HL-60/S4 (cell line): Measurements from ENCODE around the gene RNF141.

Experiments used
- in situ Hi-C: fragments of 300-500 bp; cut with MboI; formaldehyde crosslinking; loops from 2 replicates; pipeline ENCODE4 v1.14.3; 2022; ENCODE audit warnings: low sequenced_read_pairs

RNF141 gene

DNA sequence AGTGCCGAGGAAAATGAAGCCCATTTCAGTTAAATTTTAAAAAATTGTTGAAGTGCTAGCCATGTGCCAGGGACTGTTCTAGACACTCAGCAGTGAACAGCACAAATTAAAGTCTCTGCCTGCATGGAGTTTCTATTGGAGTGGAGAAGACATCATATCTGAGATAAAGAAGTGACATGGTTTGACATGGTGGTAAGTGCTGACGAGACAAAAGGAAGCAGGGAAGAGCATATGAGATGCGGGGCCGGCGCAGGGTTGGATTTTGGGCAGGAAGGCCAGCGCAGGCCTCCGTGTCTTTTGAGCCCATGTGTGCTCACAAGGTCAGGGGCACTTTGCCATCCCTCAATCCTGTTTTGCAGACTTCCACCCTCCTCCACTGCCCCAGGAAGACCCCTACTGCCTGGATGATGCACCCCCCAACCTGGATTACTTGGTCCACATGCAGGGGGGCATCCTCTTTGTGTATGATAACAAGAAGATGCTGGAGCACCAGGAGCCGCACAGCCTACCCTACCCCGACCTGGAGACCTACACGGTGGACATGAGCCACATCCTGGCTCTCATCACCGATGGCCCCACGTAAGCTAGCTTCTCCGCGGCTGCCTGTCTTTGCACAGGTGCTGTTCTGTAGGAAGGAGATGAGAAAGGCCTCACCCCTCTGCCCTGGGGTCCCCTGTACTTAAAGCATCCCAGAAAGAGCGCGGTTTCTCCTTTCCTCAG is 56.4 kb downstream of the RNF141 start:
- in situ Hi-C loops = no loop called here

DNA sequence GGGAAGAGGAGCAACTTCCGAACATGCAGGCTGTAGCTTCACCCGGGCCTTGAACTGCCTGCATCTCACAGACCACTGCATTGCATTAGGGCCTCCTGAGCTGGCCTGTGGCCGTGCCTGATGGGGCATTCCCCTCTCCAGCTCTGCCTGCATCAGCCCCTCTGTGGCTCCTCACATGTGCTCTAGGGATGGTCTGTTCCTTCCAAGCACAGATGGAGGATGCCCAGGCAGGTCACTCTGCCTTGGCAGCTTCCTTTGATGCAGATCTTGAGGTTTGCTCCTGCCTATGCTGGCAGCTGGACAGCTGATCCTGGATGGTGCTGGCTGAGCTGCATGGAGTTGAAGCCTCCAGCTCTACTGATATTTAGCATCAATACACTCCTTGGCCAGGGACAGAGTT is 57.4 kb downstream of the RNF141 start:
- in situ Hi-C loops = no loop called here

- in situ Hi-C loops = no loop called here
These were observed 57.8 kb downstream of the RNF141 start for GRCh38 chr11:10483174-10483573.

- in situ Hi-C loops = no loop called here
These were observed 59.2 kb downstream of the RNF141 start for GRCh38 chr11:10481560-10482349.

GRCh38 chr11:10480760-10481159 is 60.2 kb downstream of the RNF141 start:
- in situ Hi-C loops = no loop called here

DNA sequence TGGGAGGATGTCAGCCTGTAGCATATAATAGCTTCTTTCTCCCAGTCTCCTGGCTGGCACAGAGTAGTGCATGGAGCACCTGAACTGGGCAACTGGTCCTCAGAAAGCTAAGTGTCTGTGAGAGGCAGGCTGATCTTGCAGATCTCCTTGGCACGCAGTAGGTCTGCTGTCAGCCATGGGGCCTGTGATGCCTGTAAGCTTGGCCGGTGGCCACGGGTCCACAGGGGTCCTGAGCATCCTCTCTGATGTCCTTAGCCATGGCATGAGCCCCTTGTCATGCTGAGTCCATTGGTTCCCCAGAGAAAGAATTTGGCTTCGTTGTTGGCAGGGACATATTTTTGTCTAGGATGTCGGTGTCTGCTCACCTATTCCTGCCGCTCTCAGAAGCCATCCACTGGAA is 61.0 kb downstream of the RNF141 start:
- in situ Hi-C loops = no loop called here

DNA sequence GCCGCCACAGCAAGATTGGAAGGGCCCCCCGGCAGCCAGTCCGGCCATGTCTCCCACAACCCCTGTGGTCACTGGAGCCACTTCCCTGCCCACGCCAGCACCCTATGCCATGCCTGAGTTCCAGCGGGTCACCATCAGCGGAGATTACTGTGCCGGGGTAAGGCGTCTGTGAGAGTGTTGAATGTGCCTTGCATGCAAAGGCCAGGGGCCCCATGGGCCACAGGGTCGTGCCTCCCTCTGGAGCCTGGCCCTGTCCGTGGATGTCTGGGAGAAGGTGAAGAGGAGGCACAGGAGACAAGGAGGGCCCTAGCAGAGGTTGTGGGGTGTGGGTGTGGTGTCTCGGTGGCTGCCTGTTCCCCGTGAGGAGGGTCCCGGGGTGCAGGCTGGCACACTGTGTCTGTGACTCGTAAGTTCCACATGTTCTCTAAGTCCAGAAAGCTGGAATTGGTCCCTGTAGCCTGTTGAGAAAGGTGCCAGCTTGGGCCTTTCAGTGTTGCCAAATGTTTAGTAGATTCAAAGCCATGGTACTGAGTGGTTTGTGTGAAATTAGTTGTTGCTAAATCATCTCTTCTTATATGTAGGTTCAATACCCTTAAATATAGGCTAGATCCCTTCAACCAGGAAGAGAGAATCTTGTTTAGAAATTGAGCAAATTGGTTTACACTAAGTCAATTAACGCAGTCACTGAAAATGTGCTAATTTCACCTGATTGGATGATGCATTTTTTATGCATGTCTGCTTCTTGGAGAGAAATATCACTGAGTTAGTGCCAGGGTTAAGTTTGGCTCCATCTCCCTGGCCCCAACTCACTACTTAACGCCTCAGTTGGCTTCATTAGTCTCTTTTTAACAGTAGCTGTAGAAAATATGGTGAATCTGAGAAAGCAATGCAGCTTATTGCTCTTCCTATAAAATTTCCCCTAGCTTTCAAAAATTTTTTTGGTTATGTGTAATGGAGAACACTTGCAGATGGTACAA is 62.1 kb downstream of the RNF141 start:
- in situ Hi-C loops = no loop called here

GRCh38 chr11:10478066-10478465 is 62.9 kb downstream of the RNF141 start:
- in situ Hi-C loops = no loop called here

GRCh38 chr11:10477690-10478046 is 63.3 kb downstream of the RNF141 start:
- in situ Hi-C loops = no loop called here

- in situ Hi-C loops = no loop called here
These were observed 63.9 kb downstream of the RNF141 start for GRCh38 chr11:10476927-10477689.

GRCh38 chr11:10476342-10476741 is 64.6 kb downstream of the RNF141 start:
- in situ Hi-C loops = no loop called here

- in situ Hi-C loops = no loop called here
These were observed 66.4 kb downstream of the RNF141 start for GRCh38 chr11:10474551-10474950.

GRCh38 chr11:10473371-10473770 is 67.6 kb downstream of the RNF141 start:
- in situ Hi-C loops = no loop called here

GRCh38 chr11:10462746-10463300 is 78.2 kb downstream of the RNF141 start:
- in situ Hi-C loops = no loop called here
